ENCODE results near the gene SUCLA2.
"Not testable (repeated sequence)": the region's sequence is repeated elsewhere in the genome, so short reads cannot be mapped to it uniquely, and the experiment has no call there.

Gene SUCLA2

DNA sequence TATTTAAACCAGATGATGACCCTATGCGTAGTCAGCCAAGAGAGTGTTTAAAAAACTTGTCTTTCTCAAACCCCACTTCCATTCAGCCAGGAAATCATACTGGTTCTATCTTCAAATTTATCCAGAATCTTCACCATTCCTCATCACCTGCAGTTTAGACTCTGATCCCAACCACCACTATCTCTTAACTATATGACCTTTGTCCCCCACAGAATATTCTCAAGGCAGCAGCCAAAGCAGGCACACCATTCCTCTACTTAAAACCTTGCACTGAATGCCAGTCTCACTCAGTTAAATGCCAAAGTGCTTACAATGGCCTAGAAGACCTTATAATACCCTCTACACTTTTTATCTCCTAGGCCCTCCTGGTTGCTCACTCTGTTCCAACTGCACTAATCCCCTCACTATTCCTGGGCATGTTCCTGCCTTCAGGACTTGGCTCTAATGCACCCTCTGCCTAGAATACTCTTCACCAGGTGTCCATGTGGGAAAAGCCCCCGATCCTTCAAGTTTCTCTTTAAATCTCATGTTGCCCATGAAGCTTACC, 10.1 kb downstream of the SUCLA2 start:
- DNase-seq (ENCODE audit: insufficient read length) = no peak
- no peak for FAIRE-seq
- TF ChIP-seq TAF1 (IDR thresholded peaks at IDR 0.05; ENCODE audit: borderline replicate concordance, low read depth, low read length) = no peak
- no peak for TF ChIP-seq POLR2A (IDR thresholded peaks at IDR 0.05; ENCODE audit: low read depth, low read length)
- TF ChIP-seq POLR2AphosphoS5 (IDR thresholded peaks at IDR 0.05; ENCODE audit: low read depth, low read length) = no peak

DNA sequence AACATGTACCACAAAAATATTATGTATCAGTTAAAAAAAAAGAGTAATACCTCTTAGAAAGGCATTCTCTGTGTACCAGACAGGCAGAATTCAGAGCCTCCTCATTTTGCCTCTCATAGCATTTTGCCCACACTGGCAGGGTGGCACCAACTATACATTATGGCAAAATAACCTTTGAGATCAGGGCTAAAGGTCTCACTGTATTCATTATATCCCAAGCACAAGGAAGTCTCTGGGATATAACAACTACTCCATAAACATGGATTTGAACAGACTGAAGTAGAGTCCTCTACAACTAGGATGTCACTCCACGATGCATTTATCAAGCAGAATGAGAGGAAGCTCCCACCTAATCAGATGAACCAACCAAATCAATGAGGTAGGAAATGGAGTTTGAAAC, 10.6 kb downstream of the SUCLA2 start:
- FAIRE-seq = peak; percentile 46
- TF ChIP-seq TAF1 (IDR thresholded peaks at IDR 0.05; ENCODE audit: borderline replicate concordance, low read depth, low read length) (no peak), POLR2A (IDR thresholded peaks at IDR 0.05; ENCODE audit: low read depth, low read length) (no peak), POLR2AphosphoS5 (IDR thresholded peaks at IDR 0.05; ENCODE audit: low read depth, low read length) (no peak)
- DNase-seq (ENCODE audit: insufficient read length) = no peak

- no peak for TF ChIP-seq POLR2A (IDR thresholded peaks at IDR 0.05; ENCODE audit: low read depth, low read length)
- TF ChIP-seq POLR2AphosphoS5 (IDR thresholded peaks at IDR 0.05; ENCODE audit: low read depth, low read length) = no peak
- no peak for TF ChIP-seq TAF1 (IDR thresholded peaks at IDR 0.05; ENCODE audit: borderline replicate concordance, low read depth, low read length)
- FAIRE-seq (no peak), DNase-seq (ENCODE audit: insufficient read length) (no peak)
Observed at GRCh38 chr13:47983070-47983469, 18.0 kb downstream of the SUCLA2 start.

DNA sequence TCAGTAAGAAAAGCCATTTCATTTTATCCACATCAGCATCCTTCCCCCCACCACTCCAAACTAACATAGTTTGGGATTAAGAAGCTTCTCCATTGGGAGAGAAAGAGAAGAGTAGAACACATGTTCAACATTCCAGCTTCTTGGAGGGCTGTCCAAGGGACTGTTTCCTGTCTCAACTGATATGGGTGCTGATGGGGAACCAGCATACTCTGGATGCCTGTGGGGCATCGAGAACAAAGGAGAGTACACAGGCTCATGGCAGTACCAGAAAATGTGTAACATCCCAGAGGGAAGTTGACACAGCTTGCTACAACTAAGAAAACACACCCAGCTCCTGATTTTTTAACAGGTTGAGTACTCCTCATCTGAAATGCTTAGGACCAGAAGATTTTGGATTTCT, 24.7 kb downstream of the SUCLA2 start:
- TF ChIP-seq POLR2AphosphoS5 (IDR thresholded peaks at IDR 0.05; ENCODE audit: low read depth, low read length) = no peak
- no peak for TF ChIP-seq POLR2A (IDR thresholded peaks at IDR 0.05; ENCODE audit: low read depth, low read length)
- no peak for FAIRE-seq

GRCh38 chr13:47964863-47965262, 36.2 kb downstream of the SUCLA2 start:
- DNase-seq (ENCODE audit: insufficient read length) (no peak), FAIRE-seq (no peak)
- no peak for TF ChIP-seq POLR2A (IDR thresholded peaks at IDR 0.05; ENCODE audit: low read depth, low read length)
- TF ChIP-seq TAF1 (IDR thresholded peaks at IDR 0.05; ENCODE audit: borderline replicate concordance, low read depth, low read length) = no peak
- TF ChIP-seq POLR2AphosphoS5 (IDR thresholded peaks at IDR 0.05; ENCODE audit: low read depth, low read length) = no peak

More for the DNA sequence above, 24.7 kb downstream of the SUCLA2 start:
- no peak for DNase-seq (ENCODE audit: insufficient read length)

- no peak for DNase-seq (ENCODE audit: insufficient read length)
- TF ChIP-seq TAF1 (IDR thresholded peaks at IDR 0.05; ENCODE audit: borderline replicate concordance, low read depth, low read length) (no peak), POLR2A (IDR thresholded peaks at IDR 0.05; ENCODE audit: low read depth, low read length) (no peak), POLR2AphosphoS5 (IDR thresholded peaks at IDR 0.05; ENCODE audit: low read depth, low read length) (no peak)
Observed at GRCh38 chr13:47962237-47962636, 38.8 kb downstream of the SUCLA2 start.

DNA sequence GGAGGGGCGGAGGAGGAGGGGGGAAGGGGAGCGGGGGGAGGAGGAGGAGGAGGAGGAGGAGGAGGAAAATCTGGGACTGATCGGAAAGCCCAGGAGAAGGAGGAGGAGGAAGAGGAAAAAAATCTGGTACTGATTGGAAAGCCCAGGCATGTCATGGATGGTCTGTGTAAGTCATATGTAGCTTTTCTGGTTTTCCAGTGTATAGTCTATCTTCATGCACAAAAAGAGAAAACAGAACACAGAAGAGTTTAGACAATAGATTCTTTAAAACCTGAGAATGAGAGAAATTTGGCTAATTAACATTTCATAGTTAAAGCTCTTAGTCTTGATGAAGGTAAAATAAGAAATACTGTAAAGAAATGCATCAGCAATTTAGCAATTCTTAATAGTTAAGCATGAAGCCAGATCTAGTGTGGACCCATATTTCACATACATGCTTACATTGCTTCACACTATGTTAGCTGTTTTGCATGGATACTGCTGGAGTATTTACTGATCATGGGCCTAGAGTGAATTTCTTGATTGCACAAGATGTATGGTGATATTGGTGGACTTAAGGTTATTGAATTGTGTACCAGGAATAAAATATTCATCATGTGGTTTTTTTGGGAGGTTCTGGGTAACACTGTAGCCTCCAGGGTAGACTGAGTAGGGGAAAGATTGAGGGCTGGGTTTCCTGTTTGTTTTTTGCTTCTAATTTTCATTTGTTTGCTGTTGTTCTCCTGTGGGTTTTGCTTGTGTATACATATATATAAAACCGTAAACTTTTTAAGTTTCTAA, 41.4 kb downstream of the SUCLA2 start:
- no peak for FAIRE-seq
- DNase-seq (ENCODE audit: insufficient read length) = no peak
- TF ChIP-seq POLR2AphosphoS5 (IDR thresholded peaks at IDR 0.05; ENCODE audit: low read depth, low read length) (no peak), POLR2A (IDR thresholded peaks at IDR 0.05; ENCODE audit: low read depth, low read length) (no peak), TAF1 (IDR thresholded peaks at IDR 0.05; ENCODE audit: borderline replicate concordance, low read depth, low read length) (no peak)

More at GRCh38 chr13:47962237-47962636, 38.8 kb downstream of the SUCLA2 start:
- FAIRE-seq = no peak

- FAIRE-seq (no peak), DNase-seq (ENCODE audit: insufficient read length) (no peak)
- TF ChIP-seq POLR2A (IDR thresholded peaks at IDR 0.05; ENCODE audit: low read depth, low read length) (no peak), TAF1 (IDR thresholded peaks at IDR 0.05; ENCODE audit: borderline replicate concordance, low read depth, low read length) (no peak), POLR2AphosphoS5 (IDR thresholded peaks at IDR 0.05; ENCODE audit: low read depth, low read length) (no peak)
Observed at GRCh38 chr13:47957073-47957472, 44.0 kb downstream of the SUCLA2 start.

GRCh38 chr13:47955836-47956235, 45.2 kb downstream of the SUCLA2 start:
- FAIRE-seq (no peak), DNase-seq (ENCODE audit: insufficient read length) (no peak)
- no peak for TF ChIP-seq POLR2A (IDR thresholded peaks at IDR 0.05; ENCODE audit: low read depth, low read length)
- no peak for TF ChIP-seq TAF1 (IDR thresholded peaks at IDR 0.05; ENCODE audit: borderline replicate concordance, low read depth, low read length)
- no peak for TF ChIP-seq POLR2AphosphoS5 (IDR thresholded peaks at IDR 0.05; ENCODE audit: low read depth, low read length)

DNA sequence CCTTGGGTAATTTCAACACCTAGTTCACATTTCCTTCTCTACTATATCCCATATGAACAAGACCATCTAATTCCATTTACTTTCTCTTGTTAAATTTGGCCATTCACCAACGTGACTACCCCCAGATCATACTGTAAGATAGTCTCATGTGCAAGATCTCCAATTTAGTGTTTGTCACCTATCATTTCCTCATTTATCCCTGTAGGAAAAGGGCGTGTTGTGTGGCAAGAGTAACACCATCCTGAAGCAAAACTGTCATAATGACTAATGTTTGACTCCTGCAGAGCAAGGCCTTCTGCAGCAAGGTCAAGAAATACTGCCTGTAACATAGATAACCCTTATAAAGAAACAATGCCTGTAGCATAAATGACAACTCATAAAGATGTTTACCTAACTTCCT, 51.3 kb downstream of the SUCLA2 start:
- FAIRE-seq (no peak), DNase-seq (ENCODE audit: insufficient read length) (no peak)
- TF ChIP-seq POLR2A (IDR thresholded peaks at IDR 0.05; ENCODE audit: low read depth, low read length) (no peak), POLR2AphosphoS5 (IDR thresholded peaks at IDR 0.05; ENCODE audit: low read depth, low read length) (no peak), TAF1 (IDR thresholded peaks at IDR 0.05; ENCODE audit: borderline replicate concordance, low read depth, low read length) (no peak)

DNA sequence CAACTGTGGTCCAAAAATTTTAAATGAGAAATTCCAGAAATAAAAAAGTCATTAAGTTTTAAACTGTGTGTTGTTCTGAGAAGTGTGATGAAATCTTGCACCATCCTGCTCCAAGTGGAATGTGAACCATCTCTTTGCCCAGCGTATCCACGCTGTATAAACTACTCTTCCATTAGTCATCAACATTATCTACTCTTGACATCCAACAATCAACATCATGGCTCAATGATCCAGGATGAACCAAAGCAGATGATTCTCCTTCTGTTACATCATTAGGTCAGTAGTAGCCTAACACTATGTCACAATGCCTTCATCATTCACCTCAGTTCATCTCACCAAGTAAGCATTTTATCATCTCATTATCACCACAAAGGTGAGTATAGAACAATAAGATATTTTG, 55.3 kb downstream of the SUCLA2 start:
- no peak for TF ChIP-seq POLR2A (IDR thresholded peaks at IDR 0.05; ENCODE audit: low read depth, low read length)
- TF ChIP-seq POLR2AphosphoS5 (IDR thresholded peaks at IDR 0.05; ENCODE audit: low read depth, low read length) = no peak
- TF ChIP-seq TAF1 (IDR thresholded peaks at IDR 0.05; ENCODE audit: borderline replicate concordance, low read depth, low read length) = no peak
- FAIRE-seq (no peak), DNase-seq (ENCODE audit: insufficient read length) (no peak)

GRCh38 chr13:47945146-47945545, 55.9 kb downstream of the SUCLA2 start:
- not testable (repeated sequence) for FAIRE-seq; DNase-seq (ENCODE audit: insufficient read length)
